Breast epithelium (tissue), 4 donors: Measurements from ENCODE around the gene TGM2. TPM values are rescaled to one million over a fixed set of nuclear protein-coding genes. Genes with fewer than 3 reads are reported as not detected.

Experiments
- DNase-seq, 2 donors: peaks; one replicate each; pipeline ENCODE4 v3.0.0-alpha.2; 2019; ENCODE audit warnings: low spot score in 2 of 2
- H3K27ac ChIP-seq, 2 donors: fragments of 200-600 bp; sonication (generic) in 1 of 2; one replicate each; pipeline ENCODE4 v1.5.1; 2016 to 2019; ENCODE audit warnings: mild to moderate bottlenecking in 1 of 2
- H3K27me3 ChIP-seq, 2 donors: fragments of 200-600 bp; sonication (generic) in 1 of 2; one replicate each; pipeline versions ENCODE4 v1.5.1 to v1.6.0; 2017 to 2019; ENCODE audit warnings: control low read depth in 1 of 2, mild to moderate bottlenecking in 1 of 2
- H3K36me3 ChIP-seq: fragments of 200-600 bp; one replicate; pipeline ENCODE4 v1.5.1; 2019
- H3K4me1 ChIP-seq, 2 donors: fragments of 200-600 bp; sonication (generic); one replicate each; pipeline ENCODE4 v1.5.1; 2016 to 2019; ENCODE audit warnings: control low read depth in 1 of 2
- H3K4me3 ChIP-seq, 3 donors: fragments of 200-600 bp; sonication (generic); 1 replicate in 2 of 3; 2 replicates in 1 of 3; pipeline ENCODE4 v1.5.1; 2016 to 2019; ENCODE audit warnings: mild to moderate bottlenecking in 3 of 3, moderate library complexity in 2 of 3
- H3K9me3 ChIP-seq, 2 donors: fragments of 200-600 bp; sonication (generic) in 1 of 2; one replicate each; pipeline ENCODE4 v1.5.1; 2016 to 2019; ENCODE audit warnings: control low read depth in 1 of 2
- CTCF ChIP-seq, 3 donors: fragments of 450-650 bp; IDR thresholded peaks; one replicate each; pipeline ENCODE4 v1.5.1; 2016 to 2017; ENCODE audit warnings: antibody characterized with exemption in 3 of 3, mild to moderate bottlenecking in 3 of 3, moderate library complexity in 3 of 3
- POLR2A ChIP-seq: fragments of 450-650 bp; IDR thresholded peaks from one replicate; pipeline ENCODE4 v1.6.1; 2016; ENCODE audit warnings: antibody characterized with exemption, mild to moderate bottlenecking, moderate library complexity
- POLR2AphosphoS5 ChIP-seq, 3 donors: sonication (generic); formaldehyde crosslinking; IDR thresholded peaks; one replicate each; pipeline ENCODE4 v1.6.1; 2017; ENCODE audit warnings: antibody characterized with exemption in 3 of 3
- intact Hi-C: fragments of 100-400 bp; cut with DNase I; formaldehyde crosslinking; loops from one replicate; pipeline ENCODE4 v1.15.1; 2023; ENCODE audit warnings: low total_unique reads
- total RNA-seq, 3 donors: library from RNA; depleted of rRNA; stranded (reverse); fragments of >200 nt; gene quantifications; one replicate each; pipeline ENCODE4 v1.1.0, GENCODE V29; 2016

The TGM2 gene
- total RNA-seq, 3 donors from 2014 or later: 10.7 to 44.9 (median 15.2) TPM

GRCh38 chr20:38208088-38208487, 43.0 kb upstream of the TGM2 start:
- TF ChIP-seq POLR2AphosphoS5 (IDR thresholded peaks at IDR 0.05) (no peak), CTCF (IDR thresholded peaks at IDR 0.05) (no peak), POLR2A (no peak)
- intact Hi-C loops: no loop called here
- H3K27ac ChIP-seq: no peak overlapping the region
- no peaks in the 10 kb centered on the region for H3K4me1 ChIP-seq
- DNase-seq: no peak
- no peak overlapping the region for H3K4me3 ChIP-seq
- no peaks in the 10 kb centered on the region for H3K27me3 ChIP-seq
- no peaks in the 10 kb centered on the region for H3K36me3 ChIP-seq
- no peaks in the 10 kb centered on the region for H3K9me3 ChIP-seq

DNA sequence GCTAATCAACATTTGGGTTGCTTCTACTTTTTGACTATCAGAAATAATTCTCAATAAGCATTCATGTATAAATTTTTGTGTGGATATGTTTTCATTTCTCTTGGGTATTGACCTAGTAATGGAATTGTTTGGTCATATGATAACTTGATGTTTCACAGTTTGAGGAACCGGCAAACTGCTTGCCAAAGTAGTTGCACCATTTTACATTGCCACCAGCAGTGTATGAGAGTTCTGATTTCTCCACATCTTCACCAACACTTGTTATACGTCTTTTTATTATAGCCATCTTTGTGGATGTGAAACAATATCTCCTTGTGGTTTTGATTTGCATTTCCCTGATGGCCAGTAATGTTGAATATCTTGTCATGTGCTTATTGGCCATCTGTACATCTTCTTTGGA, 42.6 kb upstream of the TGM2 start:
- H3K27me3 ChIP-seq: no peaks in the 10 kb centered on the region
- H3K4me3 ChIP-seq: no peak overlapping the region
- intact Hi-C loops: no loop called here
- no peaks in the 10 kb centered on the region for H3K36me3 ChIP-seq
- H3K9me3 ChIP-seq: no peaks in the 10 kb centered on the region
- no peaks in the 10 kb centered on the region for H3K4me1 ChIP-seq
- TF ChIP-seq POLR2A (no peak), POLR2AphosphoS5 (IDR thresholded peaks at IDR 0.05) (no peak), CTCF (IDR thresholded peaks at IDR 0.05) (no peak)
- H3K27ac ChIP-seq: no peak overlapping the region
- DNase-seq: no peak

GRCh38 chr20:38205001-38205400, 39.9 kb upstream of the TGM2 start:
- DNase-seq: no peak
- TF ChIP-seq CTCF (IDR thresholded peaks at IDR 0.05) (no peak), POLR2AphosphoS5 (IDR thresholded peaks at IDR 0.05) (no peak), POLR2A (no peak)
- no peaks in the 10 kb centered on the region for H3K36me3 ChIP-seq
- H3K27ac ChIP-seq: no peak overlapping the region
- H3K9me3 ChIP-seq: no peaks in the 10 kb centered on the region
- no peak overlapping the region for H3K4me3 ChIP-seq
- intact Hi-C loops: no loop called here
- no peaks in the 10 kb centered on the region for H3K4me1 ChIP-seq
- H3K27me3 ChIP-seq: peaks cover 0 to 6% of the 10 kb centered on the region in 2 donors

DNA sequence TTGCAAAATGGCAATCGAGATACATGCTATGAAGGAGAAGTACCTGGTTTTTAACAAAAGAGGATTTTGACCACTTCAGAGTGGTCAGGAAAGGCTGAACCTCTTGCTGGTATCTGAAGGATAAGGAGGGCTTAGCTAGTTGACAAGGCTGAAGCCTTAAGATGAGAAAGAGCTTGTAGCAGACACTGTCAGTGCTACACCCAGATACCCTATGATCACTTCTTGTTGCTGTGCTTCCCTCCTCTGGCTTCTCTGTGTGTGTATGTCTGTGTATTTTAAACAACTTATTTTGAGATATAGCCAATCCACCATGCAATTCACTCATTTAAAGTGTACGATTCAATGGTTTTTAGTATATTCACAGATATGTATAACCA, 38.9 kb upstream of the TGM2 start:
- no peak for TF ChIP-seq POLR2A
- no peak for TF ChIP-seq CTCF (IDR thresholded peaks at IDR 0.05)
- no peak for TF ChIP-seq POLR2AphosphoS5 (IDR thresholded peaks at IDR 0.05)
- Histone ChIP-seq H3K4me3 (no peak overlapping the region), H3K27me3 (peaks cover 0 to 6% of the 10 kb centered on the region in 2 donors), H3K4me1 (no peaks in the 10 kb centered on the region), H3K36me3 (no peaks in the 10 kb centered on the region), H3K9me3 (no peaks in the 10 kb centered on the region), H3K27ac (no peak overlapping the region)
- no peak for DNase-seq
- intact Hi-C loops: no loop called here

GRCh38 chr20:38203337-38203980, 38.4 kb upstream of the TGM2 start:
- Histone ChIP-seq H3K9me3 (no peaks in the 10 kb centered on the region), H3K4me1 (no peaks in the 10 kb centered on the region), H3K27me3 (peaks cover 0 to 6% of the 10 kb centered on the region in 2 donors), H3K36me3 (no peaks in the 10 kb centered on the region), H3K4me3 (no peak overlapping the region), H3K27ac (no peak overlapping the region)
- intact Hi-C loops: no loop called here
- no peak for DNase-seq
- TF ChIP-seq CTCF (IDR thresholded peaks at IDR 0.05): no peak
- TF ChIP-seq POLR2AphosphoS5 (IDR thresholded peaks at IDR 0.05): no peak
- no peak for TF ChIP-seq POLR2A
